Measurements from ENCODE around the gene ST6GAL1. TPM values are rescaled to one million over a fixed set of nuclear protein-coding genes. Genes with fewer than 3 reads are reported as not detected.

ST6GAL1 gene
- total and polyA plus RNA-seq, 10 of the 15 experiments (the other 5 are each of a cell fraction or from before 2014, with no cell fraction given): 74.2 to 248 (median 149) TPM

- TF ChIP-seq REST (IDR thresholded peaks at IDR 0.05; ENCODE audit: low read depth, low read length) (no peak), NRF1 (conservative IDR thresholded peaks at IDR 0.05; ENCODE audit: low read depth, low read length) (no peak), RFX5 (IDR thresholded peaks at IDR 0.05; ENCODE audit: low read depth, low read length) (no peak), POLR2AphosphoS2 (IDR thresholded peaks at IDR 0.05; ENCODE audit: low read depth, low read length) (no peak), EZH2 (IDR thresholded peaks at IDR 0.05; ENCODE audit: borderline replicate concordance, control insufficient read depth, low read depth, low read length) (no peak), NBN (IDR thresholded peaks at IDR 0.05) (peak; percentile 40; the same call in 1 of the 2 replicates), ZNF217 (IDR thresholded peaks at IDR 0.05) (no peak), SIN3A (IDR thresholded peaks at IDR 0.05; ENCODE audit: low read depth, low read length) (no peak), EED (IDR thresholded peaks at IDR 0.05; ENCODE audit: low read depth) (no peak; the same call in 1 of the 2 replicates), SPI1 (IDR thresholded peaks at IDR 0.05; ENCODE audit: borderline replicate concordance, insufficient read depth, low read depth, low read length) (peak; percentile 89), NFXL1 (IDR thresholded peaks at IDR 0.05; ENCODE audit: borderline replicate concordance) (no peak), ELK1 (IDR thresholded peaks at IDR 0.05; ENCODE audit: low read depth, low read length) (no peak), CEBPZ (IDR thresholded peaks at IDR 0.05; ENCODE audit: low read depth, low read length) (no peak), SREBF1 (IDR thresholded peaks at IDR 0.05; ENCODE audit: low read length) (no peak), HDAC2 (IDR thresholded peaks at IDR 0.05) (no peak), PML (IDR thresholded peaks at IDR 0.05; ENCODE audit: low read length) (no peak), KDM1A (IDR thresholded peaks at IDR 0.05; ENCODE audit: borderline replicate concordance) (no peak), SP1 (IDR thresholded peaks at IDR 0.05; ENCODE audit: low read depth, low read length) (no peak), POU2F2 (IDR thresholded peaks at IDR 0.05; ENCODE audit: borderline replicate concordance, low read depth, low read length) (0 out of 3 replicates have a peak, but pooled peaks have one; percentile 8), SMC3 (IDR thresholded peaks at IDR 0.05; ENCODE audit: borderline replicate concordance, low read length) (no peak), ZBTB11 (CRISPR knock-in tag; IDR thresholded peaks at IDR 0.05) (no peak)
Observed at GRCh38 chr3:187011915-187012314, 81.6 kb downstream of the ST6GAL1 start (continued).

Measured in GM12878 (cell line).